ENCODE results near the gene AIG1. TPM values are rescaled to one million over a fixed set of nuclear protein-coding genes. Genes with fewer than 3 reads are reported as not detected.

The AIG1 gene
- polyA plus RNA-seq, 1 experiment: 65.1 TPM

DNA sequence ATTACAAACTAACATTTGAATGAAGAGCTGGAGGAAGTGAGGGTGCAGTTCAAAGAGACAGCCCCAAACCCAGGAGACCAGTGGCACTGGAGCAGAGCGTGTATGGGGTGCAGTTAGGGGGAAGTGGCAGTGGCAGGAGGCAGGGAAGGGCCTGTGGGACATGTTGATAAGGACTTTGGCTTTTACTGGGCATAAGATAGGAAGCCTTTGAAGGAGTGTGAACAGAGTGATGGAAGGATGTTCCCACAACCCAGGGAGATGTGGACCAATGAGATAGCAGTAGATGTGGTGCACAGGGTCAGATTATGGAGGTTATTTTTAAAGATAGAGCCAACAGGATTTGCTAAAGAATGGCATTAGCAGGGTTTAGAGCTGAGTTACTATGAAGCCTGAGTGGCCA, 56.4 kb downstream of the AIG1 start:
- Histone ChIP-seq H3K9me3 (ENCODE audit: control insufficient read depth, insufficient read depth, low read length) (peaks cover 3% of the 10 kb centered on the region; the same call in 1 of the 2 replicates), H3K27ac (ENCODE audit: low read depth, low read length) (no peak overlapping the region), H3K27me3 (ENCODE audit: control insufficient read depth, insufficient read depth, low read length) (no peaks in the 10 kb centered on the region), H3K4me3 (ENCODE audit: low read depth, low read length) (no peak overlapping the region)
- ChIA-PET POLR2A (no interaction called here), CTCF (no interaction called here)
- no peak for DNase-seq (ENCODE audit: low read depth, low spot score)
- TF ChIP-seq, protein P1, sequence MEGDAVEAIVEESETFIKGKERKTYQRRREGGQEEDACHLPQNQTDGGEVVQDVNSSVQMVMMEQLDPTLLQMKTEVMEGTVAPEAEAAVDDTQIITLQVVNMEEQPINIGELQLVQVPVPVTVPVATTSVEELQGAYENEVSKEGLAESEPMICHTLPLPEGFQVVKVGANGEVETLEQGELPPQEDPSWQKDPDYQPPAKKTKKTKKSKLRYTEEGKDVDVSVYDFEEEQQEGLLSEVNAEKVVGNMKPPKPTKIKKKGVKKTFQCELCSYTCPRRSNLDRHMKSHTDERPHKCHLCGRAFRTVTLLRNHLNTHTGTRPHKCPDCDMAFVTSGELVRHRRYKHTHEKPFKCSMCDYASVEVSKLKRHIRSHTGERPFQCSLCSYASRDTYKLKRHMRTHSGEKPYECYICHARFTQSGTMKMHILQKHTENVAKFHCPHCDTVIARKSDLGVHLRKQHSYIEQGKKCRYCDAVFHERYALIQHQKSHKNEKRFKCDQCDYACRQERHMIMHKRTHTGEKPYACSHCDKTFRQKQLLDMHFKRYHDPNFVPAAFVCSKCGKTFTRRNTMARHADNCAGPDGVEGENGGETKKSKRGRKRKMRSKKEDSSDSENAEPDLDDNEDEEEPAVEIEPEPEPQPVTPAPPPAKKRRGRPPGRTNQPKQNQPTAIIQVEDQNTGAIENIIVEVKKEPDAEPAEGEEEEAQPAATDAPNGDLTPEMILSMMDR (IDR thresholded peaks at IDR 0.05; ENCODE audit: low read depth, low read length): no peak

DNA sequence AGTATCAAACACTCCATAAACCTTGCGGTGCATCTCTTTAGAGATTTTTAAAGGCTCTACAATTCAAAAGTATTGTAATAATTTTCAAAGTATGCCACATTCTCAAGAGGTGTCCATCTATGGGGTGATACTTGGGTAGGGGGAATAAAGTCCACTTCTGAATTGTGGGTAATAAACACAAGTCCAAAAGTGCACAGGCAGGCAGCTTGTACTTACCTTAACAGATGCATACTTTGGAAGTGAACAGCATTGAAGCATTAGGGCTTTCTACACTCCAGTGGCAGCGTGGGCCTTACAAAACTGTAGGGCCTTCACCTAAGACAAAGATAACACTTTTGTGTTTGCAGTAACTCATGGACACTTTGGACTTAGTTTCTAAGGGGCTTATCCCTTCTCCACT, 58.6 kb downstream of the AIG1 start:
- CTCF ChIA-PET: no interaction called here
- TF ChIP-seq, protein P1 (IDR thresholded peaks at IDR 0.05; ENCODE audit: low read depth, low read length): no peak
- POLR2A ChIA-PET: no interaction called here

DNA sequence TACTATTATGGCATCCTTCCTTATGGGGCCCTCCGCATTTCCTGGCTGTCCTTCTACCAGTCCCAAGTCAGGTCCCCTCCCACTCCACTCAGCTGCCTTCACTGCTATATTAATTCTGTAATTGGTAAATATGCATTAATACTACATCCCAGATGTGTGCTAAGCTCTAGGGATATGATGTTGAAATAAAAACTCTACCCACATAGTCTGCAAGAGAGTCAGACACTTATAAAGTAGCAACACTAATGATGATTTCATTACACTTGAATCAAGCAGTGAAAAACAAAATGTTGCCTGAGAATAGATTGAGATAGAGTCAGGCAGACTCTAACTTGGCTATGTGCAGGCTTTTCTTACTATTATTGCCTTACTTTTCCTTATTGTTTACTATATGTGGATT, 62.4 kb downstream of the AIG1 start:
- Histone ChIP-seq H3K4me3 (ENCODE audit: low read depth, low read length) (no peak overlapping the region), H3K9me3 (ENCODE audit: control insufficient read depth, insufficient read depth, low read length) (peaks cover 3% of the 10 kb centered on the region; the same call in 1 of the 2 replicates), H3K27ac (ENCODE audit: low read depth, low read length) (no peak overlapping the region), H3K27me3 (ENCODE audit: control insufficient read depth, insufficient read depth, low read length) (no peaks in the 10 kb centered on the region)
- TF ChIP-seq, protein P1 (IDR thresholded peaks at IDR 0.05; ENCODE audit: low read depth, low read length): no peak
- no peak for DNase-seq (ENCODE audit: low read depth, low spot score)
- CTCF ChIA-PET: no interaction called here
- POLR2A ChIA-PET: no interaction called here

More for the DNA sequence above, 58.6 kb downstream of the AIG1 start:
- no peak overlapping the region for H3K27ac ChIP-seq (ENCODE audit: low read depth, low read length)
- no peak overlapping the region for H3K4me3 ChIP-seq (ENCODE audit: low read depth, low read length)
- DNase-seq (ENCODE audit: low read depth, low spot score): no peak
- H3K27me3 ChIP-seq (ENCODE audit: control insufficient read depth, insufficient read depth, low read length): no peaks in the 10 kb centered on the region
- peaks cover 3% of the 10 kb centered on the region; the same call in 1 of the 2 replicates for H3K9me3 ChIP-seq (ENCODE audit: control insufficient read depth, insufficient read depth, low read length)

DNA sequence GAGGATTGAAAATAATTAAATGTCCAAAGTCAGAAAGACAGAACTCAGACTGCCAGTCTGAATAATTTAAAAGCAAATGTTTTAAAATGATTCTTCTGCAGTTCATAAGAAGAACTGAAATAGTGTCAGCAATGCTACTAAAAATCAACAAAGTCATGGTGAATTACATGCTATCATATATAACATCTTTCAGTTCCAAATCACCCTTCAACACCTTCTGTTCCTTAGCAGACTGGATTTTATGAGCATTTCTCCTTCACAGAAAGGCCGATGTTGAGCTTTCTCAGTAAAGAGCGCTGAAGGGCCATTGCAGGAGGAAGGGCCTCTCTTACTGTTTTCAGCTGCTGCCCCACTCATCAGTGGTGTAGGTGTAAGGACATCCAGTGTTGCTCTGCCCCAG, 63.3 kb downstream of the AIG1 start:
- H3K27me3 ChIP-seq (ENCODE audit: control insufficient read depth, insufficient read depth, low read length): no peaks in the 10 kb centered on the region
- TF ChIP-seq, protein P1 (IDR thresholded peaks at IDR 0.05; ENCODE audit: low read depth, low read length): no peak
- H3K4me3 ChIP-seq (ENCODE audit: low read depth, low read length): no peak overlapping the region
- CTCF ChIA-PET: no interaction called here
- POLR2A ChIA-PET: no interaction called here
- no peak overlapping the region for H3K27ac ChIP-seq (ENCODE audit: low read depth, low read length)
- peaks cover 3% of the 10 kb centered on the region for H3K9me3 ChIP-seq (ENCODE audit: control insufficient read depth, insufficient read depth, low read length)
- no peak for DNase-seq (ENCODE audit: low read depth, low spot score)

DNA sequence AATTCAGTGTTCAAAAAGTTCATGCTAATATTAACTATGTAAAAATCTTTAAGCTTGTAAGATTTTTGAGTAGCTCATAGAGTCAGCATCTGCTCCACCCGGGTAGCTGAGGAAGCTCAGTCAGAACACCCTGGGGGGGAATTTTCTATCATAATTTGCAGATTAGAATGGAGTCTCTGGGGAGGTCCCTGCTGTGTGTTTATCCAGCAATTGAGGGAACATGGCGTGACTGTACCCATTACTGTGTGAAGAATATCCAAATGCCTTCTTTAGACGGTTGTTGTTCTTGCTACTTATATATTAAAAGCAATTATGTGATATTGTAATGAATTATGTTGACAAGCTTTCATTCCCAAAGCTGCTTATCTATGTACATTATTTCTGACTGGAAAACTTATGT, 64.8 kb downstream of the AIG1 start:
- Histone ChIP-seq H3K4me3 (ENCODE audit: low read depth, low read length) (no peak overlapping the region), H3K27me3 (ENCODE audit: control insufficient read depth, insufficient read depth, low read length) (no peaks in the 10 kb centered on the region), H3K9me3 (ENCODE audit: control insufficient read depth, insufficient read depth, low read length) (peaks cover 6% of the 10 kb centered on the region), H3K27ac (ENCODE audit: low read depth, low read length) (no peak overlapping the region)
- CTCF ChIA-PET: no interaction called here
- no peak for DNase-seq (ENCODE audit: low read depth, low spot score)
- POLR2A ChIA-PET: no interaction called here
- TF ChIP-seq, protein P1 (IDR thresholded peaks at IDR 0.05; ENCODE audit: low read depth, low read length): no peak

Data from AG04450 (cell line).